H9 (cell line): ENCODE data around the gene CCNG1. TPM values are rescaled to one million over a fixed set of nuclear protein-coding genes. Genes with fewer than 3 reads are reported as not detected.

Experiments
- DNase-seq: peaks from one replicate; pipeline ENCODE4 v3.0.0-alpha.2; 2017
- H2AFZ ChIP-seq: one replicate; pipeline ENCODE4 v1.6.1; 2013; ENCODE audit warnings: mild to moderate bottlenecking, low read length, control low read depth, moderate library complexity
- H2AK5ac ChIP-seq: 2 replicates; pipeline ENCODE4 v1.6.1; 2013; ENCODE audit warnings: low read length, control low read depth, mixed read lengths; ENCODE audit not compliant: insufficient read length
- H2BK120ac ChIP-seq: one replicate; pipeline ENCODE4 v1.6.1; 2013; ENCODE audit warnings: low read depth, mild to moderate bottlenecking, low read length, control low read depth, inconsistent platforms; ENCODE audit not compliant: poor library complexity, severe bottlenecking
- H2BK12ac ChIP-seq: 2 replicates; pipeline ENCODE4 v1.6.1; 2013; ENCODE audit warnings: low read length, control low read depth, mixed read lengths, low read depth; ENCODE audit not compliant: insufficient read length
- H2BK15ac ChIP-seq: 2 replicates; pipeline ENCODE4 v1.6.1; 2013; ENCODE audit warnings: low read depth, low read length, control low read depth
- H2BK20ac ChIP-seq: one replicate; pipeline ENCODE4 v1.6.1; 2013; ENCODE audit warnings: low read depth, mild to moderate bottlenecking, low read length, control low read depth, inconsistent platforms; ENCODE audit not compliant: poor library complexity, severe bottlenecking
- H2BK5ac ChIP-seq: 2 replicates; pipeline ENCODE4 v1.6.1; 2013; ENCODE audit warnings: low read length, control low read depth, mixed read lengths; ENCODE audit not compliant: insufficient read length
- H3K14ac ChIP-seq: 2 replicates; pipeline ENCODE4 v1.6.1; 2013; ENCODE audit warnings: low read length, control low read depth; ENCODE audit not compliant: insufficient read depth
- H3K18ac ChIP-seq: 2 replicates; pipeline ENCODE4 v1.6.1; 2013; ENCODE audit warnings: low read depth, mild to moderate bottlenecking, mixed read lengths, low read length, control low read depth; ENCODE audit not compliant: insufficient read length
- H3K23ac ChIP-seq: 2 replicates; pipeline ENCODE4 v1.6.1; 2013; ENCODE audit warnings: low read length, control low read depth, mixed read lengths, low read depth; ENCODE audit not compliant: insufficient read length
- H3K23me2 ChIP-seq: 2 replicates; pipeline ENCODE4 v1.6.1; 2013; ENCODE audit warnings: low read depth, mild to moderate bottlenecking, mixed read lengths, low read length, control low read depth; ENCODE audit not compliant: insufficient read length, poor library complexity, severe bottlenecking
- H3K27ac ChIP-seq: 2 replicates; pipeline ENCODE4 v1.5.1; 2013; ENCODE audit warnings: low read length, control low read depth, mixed read lengths, low read depth; ENCODE audit not compliant: insufficient read length
- H3K27me3 ChIP-seq: 2 replicates; pipeline ENCODE4 v1.6.1; 2013; ENCODE audit warnings: low read length, control low read depth, inconsistent platforms; ENCODE audit not compliant: insufficient read depth
- H3K4ac ChIP-seq: 2 replicates; pipeline ENCODE4 v1.6.1; 2013; ENCODE audit warnings: low read depth, mild to moderate bottlenecking, control low read depth, inconsistent platforms, low read length, moderate library complexity
- H3K4me1 ChIP-seq: 2 replicates; pipeline ENCODE4 v1.6.1; 2013; ENCODE audit warnings: low read length, control low read depth, inconsistent platforms; ENCODE audit not compliant: insufficient read depth
- H3K4me2 ChIP-seq: 2 replicates; pipeline ENCODE4 v1.6.1; 2013; ENCODE audit warnings: low read length, control low read depth, mixed read lengths; ENCODE audit not compliant: insufficient read length, insufficient read depth
- H3K56ac ChIP-seq: 2 replicates; pipeline ENCODE4 v1.6.1; 2013; ENCODE audit warnings: low read depth, mild to moderate bottlenecking, mixed read lengths, low read length, control low read depth; ENCODE audit not compliant: insufficient read length
- H3K79me1 ChIP-seq: 2 replicates; pipeline ENCODE4 v1.6.1; 2013; ENCODE audit warnings: low read depth, mild to moderate bottlenecking, moderate library complexity, low read length, control low read depth, inconsistent platforms; ENCODE audit not compliant: insufficient read depth, poor library complexity, severe bottlenecking
- H3K79me2 ChIP-seq: 2 replicates; pipeline ENCODE4 v1.6.1; 2013; ENCODE audit warnings: low read length, control low read depth, inconsistent platforms; ENCODE audit not compliant: insufficient read depth
- H3K9ac ChIP-seq: 2 replicates; pipeline ENCODE4 v1.6.1; 2013; ENCODE audit warnings: low read length, control low read depth, mixed read lengths; ENCODE audit not compliant: insufficient read length; ENCODE audit errors: extremely low read depth
- H3K9me3 ChIP-seq: one replicate; pipeline ENCODE4 v1.6.1; 2013; ENCODE audit warnings: low read depth, low read length, inconsistent platforms; ENCODE audit not compliant: control insufficient read depth
- H3T11ph ChIP-seq: one replicate; pipeline ENCODE4 v1.6.1; 2013; ENCODE audit warnings: mild to moderate bottlenecking, low read length, control low read depth, inconsistent platforms
- H4K20me1 ChIP-seq: one replicate; pipeline ENCODE4 v1.6.1; 2013; ENCODE audit not compliant: control insufficient read depth, insufficient read length, insufficient read depth
- H4K5ac ChIP-seq: 2 replicates; pipeline ENCODE4 v1.6.1; 2013; ENCODE audit warnings: low read depth, mild to moderate bottlenecking, mixed read lengths, low read length, control low read depth; ENCODE audit not compliant: insufficient read length
- H4K8ac ChIP-seq: replicated peaks from 2 replicates; pipeline ENCODE4 v1.6.1; 2013; ENCODE audit warnings: low read length, control low read depth, mixed read lengths, low read depth; ENCODE audit not compliant: insufficient read length
- H4K91ac ChIP-seq: 2 replicates; pipeline ENCODE4 v1.6.1; 2013; ENCODE audit warnings: low read depth, mild to moderate bottlenecking, moderate library complexity, mixed read lengths, low read length, control low read depth; ENCODE audit not compliant: insufficient read length
- H3K27ac Mint-ChIP-seq, 3 experiments: 2 replicates in 2 of 3; 3 replicates in 1 of 3; pipeline ENCODE4 v1.8.0; 2020 to 2021; ENCODE audit warnings: mixed read lengths in 3 of 3, mild to moderate bottlenecking in 1 of 3, moderate library complexity in 1 of 3
- H3K27me3 Mint-ChIP-seq: 2 replicates; pipeline ENCODE4 v1.8.0; 2021; ENCODE audit warnings: low read depth, mild to moderate bottlenecking, moderate library complexity, mixed read lengths
- H3K36me3 Mint-ChIP-seq, 3 experiments: 2 replicates in 2 of 3; 3 replicates in 1 of 3; pipeline ENCODE4 v1.8.0; 2020 to 2021; ENCODE audit warnings: low read depth in 3 of 3, mixed read lengths in 3 of 3; ENCODE audit not compliant: insufficient read depth in 1 of 3
- H3K4me1 Mint-ChIP-seq, 2 experiments: 2 replicates each; pipeline ENCODE4 v1.8.0; 2020; ENCODE audit warnings: mixed read lengths in 2 of 2
- H3K4me3 Mint-ChIP-seq, 2 experiments: 2 replicates in 1 of 2; 3 replicates in 1 of 2; pipeline ENCODE4 v1.8.0; 2020 to 2021; ENCODE audit warnings: mild to moderate bottlenecking in 2 of 2, mixed read lengths in 2 of 2, moderate library complexity in 1 of 2
- H3K9me3 Mint-ChIP-seq, 2 experiments: 2 replicates in 1 of 2; 3 replicates in 1 of 2; pipeline ENCODE4 v1.8.0; 2020; ENCODE audit warnings: mild to moderate bottlenecking in 2 of 2, mixed read lengths in 2 of 2, moderate library complexity in 1 of 2
- WGBS: extraction: QIAGEN DNeasy Blood & Tissue Kit; methylation state at CpG from one replicate; pipeline ENCODE4 v1.1.7; 2013; ENCODE audit warnings: missing lambda C conversion rate, low lambda C conversion rate, mixed read lengths; ENCODE audit not compliant: insufficient read length; ENCODE audit errors: extremely low coverage; 5-methylcytosine and 5-hydroxymethylcytosine counted together
- total RNA-seq: library from RNA; stranded (reverse); gene quantifications from 2 replicates; pipeline ENCODE4 v1.2.1, GENCODE V29; 2021
- TF ChIP-seq, protein P1 (sequence below): fragments of 200-600 bp; sonication (generic); conservative IDR thresholded peaks from 3 replicates; pipeline ENCODE4 v1.8.0; 2021; ENCODE audit warnings: antibody characterized with exemption, mild to moderate bottlenecking

The CCNG1 gene
- total RNA-seq, 1 experiment from 2014 or later, result 521 TPM

- no peak overlapping the region for H3T11ph ChIP-seq
- no peaks in the 10 kb centered on the region for H3K79me2 ChIP-seq
- TF ChIP-seq, protein P1, sequence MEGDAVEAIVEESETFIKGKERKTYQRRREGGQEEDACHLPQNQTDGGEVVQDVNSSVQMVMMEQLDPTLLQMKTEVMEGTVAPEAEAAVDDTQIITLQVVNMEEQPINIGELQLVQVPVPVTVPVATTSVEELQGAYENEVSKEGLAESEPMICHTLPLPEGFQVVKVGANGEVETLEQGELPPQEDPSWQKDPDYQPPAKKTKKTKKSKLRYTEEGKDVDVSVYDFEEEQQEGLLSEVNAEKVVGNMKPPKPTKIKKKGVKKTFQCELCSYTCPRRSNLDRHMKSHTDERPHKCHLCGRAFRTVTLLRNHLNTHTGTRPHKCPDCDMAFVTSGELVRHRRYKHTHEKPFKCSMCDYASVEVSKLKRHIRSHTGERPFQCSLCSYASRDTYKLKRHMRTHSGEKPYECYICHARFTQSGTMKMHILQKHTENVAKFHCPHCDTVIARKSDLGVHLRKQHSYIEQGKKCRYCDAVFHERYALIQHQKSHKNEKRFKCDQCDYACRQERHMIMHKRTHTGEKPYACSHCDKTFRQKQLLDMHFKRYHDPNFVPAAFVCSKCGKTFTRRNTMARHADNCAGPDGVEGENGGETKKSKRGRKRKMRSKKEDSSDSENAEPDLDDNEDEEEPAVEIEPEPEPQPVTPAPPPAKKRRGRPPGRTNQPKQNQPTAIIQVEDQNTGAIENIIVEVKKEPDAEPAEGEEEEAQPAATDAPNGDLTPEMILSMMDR, result no peak
- no peak overlapping the region for H2BK20ac ChIP-seq
- no peak overlapping the region for H3K23ac ChIP-seq
- no peaks in the 10 kb centered on the region for H3K4me1 ChIP-seq
- no peak overlapping the region for H3K4ac ChIP-seq
- H3K9ac ChIP-seq, result no peak overlapping the region
- H4K8ac ChIP-seq, result no peak overlapping the region
- Mint-ChIP-seq H3K4me1 (no peaks in the 10 kb centered on the region), H3K9me3 (no peaks in the 10 kb centered on the region), H3K36me3 (no peaks in the 10 kb centered on the region), H3K27me3 (no peaks in the 10 kb centered on the region), H3K27ac (no peak overlapping the region), H3K4me3 (no peak overlapping the region)
- H3K14ac ChIP-seq, result no peak overlapping the region
- H4K91ac ChIP-seq, result no peak overlapping the region
- no peaks in the 10 kb centered on the region for H3K23me2 ChIP-seq
- no peak for DNase-seq
- no peak overlapping the region for H3K56ac ChIP-seq
- H2BK120ac ChIP-seq, result no peak overlapping the region
- H2AFZ ChIP-seq, result no peak overlapping the region
- no peak overlapping the region for H3K27ac ChIP-seq
- H4K5ac ChIP-seq, result no peak overlapping the region
- H3K4me2 ChIP-seq, result no peak overlapping the region
- no peak overlapping the region for H2AK5ac ChIP-seq
- H3K18ac ChIP-seq, result no peak overlapping the region
- H2BK12ac ChIP-seq, result no peak overlapping the region
- H2BK15ac ChIP-seq, result no peak overlapping the region
- H3K79me1 ChIP-seq, result no peaks in the 10 kb centered on the region
- WGBS, result no CpG with 5 or more reads among the region's 4 CpGs
- H4K20me1 ChIP-seq, result no peaks in the 10 kb centered on the region
- no peaks in the 10 kb centered on the region for H3K27me3 ChIP-seq
- no peaks in the 10 kb centered on the region for H3K9me3 ChIP-seq
- H2BK5ac ChIP-seq, result no peak overlapping the region
Observed at GRCh38 chr5:163401271-163401670, 36.1 kb upstream of the CCNG1 start.
